ENCODE results near the gene SPPL3.
A peak's percentile ranks its signal among the peaks of the same experiment; 100 is the strongest.
"Not testable (repeated sequence)": the region's sequence is repeated elsewhere in the genome, so short reads cannot be mapped to it uniquely, and the experiment has no call there.

SPPL3 gene, protein sequence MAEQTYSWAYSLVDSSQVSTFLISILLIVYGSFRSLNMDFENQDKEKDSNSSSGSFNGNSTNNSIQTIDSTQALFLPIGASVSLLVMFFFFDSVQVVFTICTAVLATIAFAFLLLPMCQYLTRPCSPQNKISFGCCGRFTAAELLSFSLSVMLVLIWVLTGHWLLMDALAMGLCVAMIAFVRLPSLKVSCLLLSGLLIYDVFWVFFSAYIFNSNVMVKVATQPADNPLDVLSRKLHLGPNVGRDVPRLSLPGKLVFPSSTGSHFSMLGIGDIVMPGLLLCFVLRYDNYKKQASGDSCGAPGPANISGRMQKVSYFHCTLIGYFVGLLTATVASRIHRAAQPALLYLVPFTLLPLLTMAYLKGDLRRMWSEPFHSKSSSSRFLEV

GRCh38 chr12:120904197-120904773, at the start of gene SPPL3:
SPPL3 (minus strand) TSS chr12:120904358; CDS start chr12:120903867, 491 bp downstream.
- H3K27me3 ChIP-seq (ENCODE audit: control insufficient read depth, insufficient read depth, low read length), result no peaks in the 10 kb centered on the region
- H3K9ac ChIP-seq (ENCODE audit: low read length), result peak within 1 kb of the TSS; percentile 86
- H3K27ac ChIP-seq (ENCODE audit: low read depth, low read length), result peak within 1 kb of the TSS; percentile 50; the same call in 1 of the 2 replicates
- no peaks in the 10 kb centered on the region for H3K9me3 ChIP-seq (ENCODE audit: control insufficient read depth, insufficient read depth, low read depth, low read length)
- peak within 1 kb of the TSS; percentile 96 for H3K4me3 ChIP-seq (ENCODE audit: low read depth, low read length)
- peaks cover 12% of the 10 kb centered on the region; the same call in 1 of the 2 replicates for H3K4me1 ChIP-seq (ENCODE audit: control insufficient read depth, insufficient read depth, low read length)
- H3K36me3 ChIP-seq (ENCODE audit: control insufficient read depth, insufficient read depth, low read length), result peaks cover 4% of the 10 kb centered on the region; the same call in 1 of the 2 replicates

DNA sequence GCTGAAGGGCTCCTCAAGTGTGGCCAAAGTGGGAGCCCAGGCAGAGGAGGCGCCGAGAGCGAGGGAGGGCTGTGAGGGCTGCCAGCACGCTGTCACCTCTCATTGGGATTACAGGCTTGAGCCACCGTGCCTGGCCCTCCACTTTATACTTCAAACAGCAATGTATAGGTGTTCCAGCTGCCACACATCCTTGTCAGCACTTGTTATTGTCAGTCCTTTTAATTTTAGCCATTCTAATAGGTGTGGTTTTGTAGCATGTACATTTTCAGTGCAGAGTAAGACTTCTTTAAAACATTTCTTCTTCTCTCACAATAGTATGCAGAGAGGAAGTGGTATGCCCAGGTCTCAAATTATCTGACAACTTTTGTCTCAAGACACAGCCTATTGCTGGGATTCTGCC, 46.6 kb upstream of the SPPL3 start:
- Histone ChIP-seq H3K36me3 (ENCODE audit: control insufficient read depth, insufficient read depth, low read length) (no peaks in the 10 kb centered on the region), H3K27me3 (ENCODE audit: control insufficient read depth, insufficient read depth, low read length) (no peaks in the 10 kb centered on the region), H3K27ac (ENCODE audit: low read depth, low read length) (no peak overlapping the region), H3K9ac (ENCODE audit: low read length) (no peak overlapping the region), H3K9me3 (ENCODE audit: control insufficient read depth, insufficient read depth, low read depth, low read length) (peaks cover 11% of the 10 kb centered on the region), H3K4me1 (ENCODE audit: control insufficient read depth, insufficient read depth, low read length) (no peaks in the 10 kb centered on the region), H3K4me3 (ENCODE audit: low read depth, low read length) (no peak overlapping the region)

- H3K9ac ChIP-seq (ENCODE audit: low read length); H3K4me3 ChIP-seq (ENCODE audit: low read depth, low read length); H3K9me3 ChIP-seq (ENCODE audit: control insufficient read depth, insufficient read depth, low read depth, low read length): not testable (repeated sequence)
Observed at GRCh38 chr12:120950260-120950799, 46.2 kb upstream of the SPPL3 start.

GRCh38 chr12:120945516-120945915, 41.4 kb upstream of the SPPL3 start:
- H3K9me3 ChIP-seq (ENCODE audit: control insufficient read depth, insufficient read depth, low read depth, low read length); H3K9ac ChIP-seq (ENCODE audit: low read length); H3K27ac ChIP-seq (ENCODE audit: low read depth, low read length); H3K27me3 ChIP-seq (ENCODE audit: control insufficient read depth, insufficient read depth, low read length); H3K4me1 ChIP-seq (ENCODE audit: control insufficient read depth, insufficient read depth, low read length); H3K36me3 ChIP-seq (ENCODE audit: control insufficient read depth, insufficient read depth, low read length); H3K4me3 ChIP-seq (ENCODE audit: low read depth, low read length): not testable (repeated sequence)

More at GRCh38 chr12:120950260-120950799, 46.2 kb upstream of the SPPL3 start:
- H3K4me1 ChIP-seq (ENCODE audit: control insufficient read depth, insufficient read depth, low read length); H3K27me3 ChIP-seq (ENCODE audit: control insufficient read depth, insufficient read depth, low read length); H3K27ac ChIP-seq (ENCODE audit: low read depth, low read length); H3K36me3 ChIP-seq (ENCODE audit: control insufficient read depth, insufficient read depth, low read length): not testable (repeated sequence)

GRCh38 chr12:120944645-120945217, 40.6 kb upstream of the SPPL3 start:
- no peaks in the 10 kb centered on the region for H3K27me3 ChIP-seq (ENCODE audit: control insufficient read depth, insufficient read depth, low read length)
- no peaks in the 10 kb centered on the region for H3K9me3 ChIP-seq (ENCODE audit: control insufficient read depth, insufficient read depth, low read depth, low read length)
- no peaks in the 10 kb centered on the region for H3K4me1 ChIP-seq (ENCODE audit: control insufficient read depth, insufficient read depth, low read length)
- H3K9ac ChIP-seq (ENCODE audit: low read length), result no peak overlapping the region
- no peak overlapping the region for H3K4me3 ChIP-seq (ENCODE audit: low read depth, low read length)
- no peak overlapping the region for H3K27ac ChIP-seq (ENCODE audit: low read depth, low read length)
- no peaks in the 10 kb centered on the region for H3K36me3 ChIP-seq (ENCODE audit: control insufficient read depth, insufficient read depth, low read length)

DNA sequence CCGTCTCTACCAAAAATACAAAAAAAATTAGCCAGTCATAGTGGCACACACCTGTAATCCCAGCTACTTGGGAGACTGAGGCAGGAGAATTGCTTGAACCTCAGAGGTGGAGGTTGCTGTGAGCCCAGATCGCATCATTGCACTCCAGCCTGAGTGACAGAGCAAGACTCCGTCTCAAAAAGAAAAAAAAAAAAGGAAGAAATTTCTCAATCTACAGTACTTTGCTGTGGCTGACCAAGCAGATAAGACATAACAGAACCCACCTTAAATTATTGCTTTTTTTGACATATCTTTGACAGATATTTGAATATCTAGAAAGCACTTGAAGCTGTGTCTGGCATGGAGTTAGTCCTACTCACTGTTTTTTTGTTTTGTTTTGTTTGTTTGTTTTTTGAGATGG, 39.3 kb upstream of the SPPL3 start:
- Histone ChIP-seq H3K36me3 (ENCODE audit: control insufficient read depth, insufficient read depth, low read length) (no peaks in the 10 kb centered on the region), H3K4me3 (ENCODE audit: low read depth, low read length) (no peak overlapping the region), H3K9me3 (ENCODE audit: control insufficient read depth, insufficient read depth, low read depth, low read length) (no peaks in the 10 kb centered on the region), H3K27me3 (ENCODE audit: control insufficient read depth, insufficient read depth, low read length) (no peaks in the 10 kb centered on the region), H3K9ac (ENCODE audit: low read length) (no peak overlapping the region), H3K27ac (ENCODE audit: low read depth, low read length) (no peak overlapping the region), H3K4me1 (ENCODE audit: control insufficient read depth, insufficient read depth, low read length) (no peaks in the 10 kb centered on the region)

DNA sequence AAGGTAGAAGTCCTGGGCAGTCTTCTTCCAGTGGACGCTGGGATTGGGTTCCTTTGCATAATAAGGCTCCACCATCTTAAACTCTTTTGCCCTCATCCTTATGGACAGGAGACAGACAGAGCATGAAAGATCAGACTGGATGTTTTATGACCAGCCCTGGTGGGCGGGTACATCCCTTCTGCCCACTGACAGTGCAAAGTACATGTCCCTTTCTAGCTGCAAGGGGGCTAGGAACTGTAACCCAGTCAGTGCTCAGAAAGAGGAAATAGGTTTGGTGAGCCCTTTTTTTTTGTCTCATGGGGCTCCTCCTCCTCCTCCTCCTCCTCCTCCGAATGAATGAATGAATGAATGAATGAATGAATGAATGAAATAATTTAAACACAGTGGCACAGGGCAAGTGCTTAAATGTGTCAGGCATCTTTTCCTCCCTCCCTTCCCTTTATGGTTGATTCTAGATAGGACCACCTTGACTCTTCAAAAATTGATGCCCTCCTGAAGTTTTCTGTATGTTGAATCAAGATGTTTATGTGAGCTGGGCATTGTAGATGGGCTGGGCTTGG, 37.8 kb upstream of the SPPL3 start:
- H3K4me1 ChIP-seq (ENCODE audit: control insufficient read depth, insufficient read depth, low read length), result no peaks in the 10 kb centered on the region

DNA sequence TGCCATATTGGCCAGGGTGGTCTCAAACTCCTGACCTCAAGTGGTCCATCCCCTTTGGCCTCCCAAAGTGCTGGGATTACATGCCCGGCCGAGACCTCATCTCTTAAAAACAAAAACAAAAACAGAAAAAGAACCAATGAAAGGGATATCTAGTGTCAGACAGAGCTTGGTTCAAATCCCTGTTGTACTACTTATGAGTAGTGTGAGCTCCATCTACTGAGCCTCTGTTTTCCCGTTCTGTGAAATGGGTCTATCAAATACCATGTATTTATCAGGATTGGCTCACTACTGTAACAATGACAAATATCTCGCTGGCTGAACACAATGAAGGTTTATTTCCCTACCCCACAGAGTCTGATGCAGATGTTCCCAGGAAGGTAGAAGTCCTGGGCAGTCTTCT, 37.3 kb upstream of the SPPL3 start:
- Histone ChIP-seq H3K9me3 (ENCODE audit: control insufficient read depth, insufficient read depth, low read depth, low read length) (no peaks in the 10 kb centered on the region), H3K27me3 (ENCODE audit: control insufficient read depth, insufficient read depth, low read length) (no peaks in the 10 kb centered on the region), H3K4me3 (ENCODE audit: low read depth, low read length) (no peak overlapping the region), H3K27ac (ENCODE audit: low read depth, low read length) (no peak overlapping the region), H3K36me3 (ENCODE audit: control insufficient read depth, insufficient read depth, low read length) (no peaks in the 10 kb centered on the region), H3K4me1 (ENCODE audit: control insufficient read depth, insufficient read depth, low read length) (no peaks in the 10 kb centered on the region), H3K9ac (ENCODE audit: low read length) (no peak overlapping the region)

More for the DNA sequence above, 37.8 kb upstream of the SPPL3 start:
- H3K9me3 ChIP-seq (ENCODE audit: control insufficient read depth, insufficient read depth, low read depth, low read length), result no peaks in the 10 kb centered on the region
- H3K27me3 ChIP-seq (ENCODE audit: control insufficient read depth, insufficient read depth, low read length), result no peaks in the 10 kb centered on the region
- H3K27ac ChIP-seq (ENCODE audit: low read depth, low read length), result no peak overlapping the region
- no peak overlapping the region for H3K4me3 ChIP-seq (ENCODE audit: low read depth, low read length)
- no peaks in the 10 kb centered on the region for H3K36me3 ChIP-seq (ENCODE audit: control insufficient read depth, insufficient read depth, low read length)
- no peak overlapping the region for H3K9ac ChIP-seq (ENCODE audit: low read length)

DNA sequence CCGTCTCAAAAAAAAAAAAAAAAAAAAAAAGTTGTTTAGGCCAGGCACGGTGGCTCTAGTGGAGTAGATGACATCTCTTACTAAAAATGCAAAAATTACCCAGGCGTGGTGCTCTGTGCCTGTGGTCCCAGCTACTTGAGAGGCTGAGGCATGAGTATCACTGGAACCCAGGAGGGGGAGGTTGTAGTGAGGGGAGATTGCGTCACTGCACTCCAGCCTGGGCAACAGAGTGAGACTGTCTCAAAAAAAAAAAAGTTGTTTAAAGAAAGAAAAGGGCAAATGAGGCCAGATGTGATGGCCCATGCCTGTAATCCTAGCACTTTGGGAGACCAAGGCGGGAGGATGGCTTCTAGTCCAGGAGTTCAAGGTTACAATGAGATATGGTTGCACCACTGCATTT, 36.6 kb upstream of the SPPL3 start:
- Histone ChIP-seq H3K9ac (ENCODE audit: low read length) (no peak overlapping the region), H3K4me1 (ENCODE audit: control insufficient read depth, insufficient read depth, low read length) (no peaks in the 10 kb centered on the region), H3K4me3 (ENCODE audit: low read depth, low read length) (no peak overlapping the region), H3K9me3 (ENCODE audit: control insufficient read depth, insufficient read depth, low read depth, low read length) (no peaks in the 10 kb centered on the region), H3K27me3 (ENCODE audit: control insufficient read depth, insufficient read depth, low read length) (no peaks in the 10 kb centered on the region), H3K27ac (ENCODE audit: low read depth, low read length) (no peak overlapping the region), H3K36me3 (ENCODE audit: control insufficient read depth, insufficient read depth, low read length) (no peaks in the 10 kb centered on the region)

DNA sequence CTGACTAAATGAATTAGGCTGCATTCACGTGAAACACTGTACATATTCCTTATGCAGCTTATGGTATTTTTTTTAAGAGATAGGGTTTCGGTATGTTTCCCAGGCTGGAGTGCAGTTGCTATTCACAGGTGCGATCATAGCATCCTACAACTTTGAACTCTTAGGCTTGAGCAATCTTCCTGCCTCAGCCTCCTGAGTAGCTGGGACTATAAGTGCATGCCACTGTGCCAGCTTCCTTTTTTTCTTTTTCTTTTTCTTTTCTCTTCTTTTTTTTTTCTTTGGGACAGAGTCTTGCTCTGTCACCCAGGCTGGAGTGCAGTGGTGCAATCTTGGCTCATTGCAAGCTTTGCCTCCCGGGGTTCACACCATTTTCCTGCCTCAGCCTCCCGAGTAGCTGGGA, 35.8 kb upstream of the SPPL3 start:
- Histone ChIP-seq H3K4me1 (ENCODE audit: control insufficient read depth, insufficient read depth, low read length) (no peaks in the 10 kb centered on the region), H3K27me3 (ENCODE audit: control insufficient read depth, insufficient read depth, low read length) (no peaks in the 10 kb centered on the region), H3K36me3 (ENCODE audit: control insufficient read depth, insufficient read depth, low read length) (no peaks in the 10 kb centered on the region), H3K9ac (ENCODE audit: low read length) (no peak overlapping the region), H3K27ac (ENCODE audit: low read depth, low read length) (no peak overlapping the region), H3K4me3 (ENCODE audit: low read depth, low read length) (no peak overlapping the region), H3K9me3 (ENCODE audit: control insufficient read depth, insufficient read depth, low read depth, low read length) (no peaks in the 10 kb centered on the region)

DNA sequence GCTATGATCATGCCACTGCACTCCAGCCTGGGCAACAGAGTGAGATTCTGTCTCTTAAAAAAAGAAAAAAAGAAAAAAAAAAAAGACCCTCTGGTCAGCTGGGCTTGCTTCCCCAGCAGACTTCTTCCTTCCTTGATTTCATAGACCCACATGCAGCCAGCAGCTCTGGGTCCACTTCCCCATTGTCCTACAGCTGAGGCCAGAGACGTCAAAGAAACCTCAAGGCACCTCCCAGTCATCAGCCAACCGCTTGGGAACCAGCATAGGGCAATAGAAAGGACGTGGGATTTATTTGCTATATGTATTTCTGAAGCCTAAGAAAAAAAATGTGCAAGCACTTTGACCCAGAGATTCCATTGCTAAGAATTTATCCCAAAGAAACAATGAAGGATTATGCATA, 35.4 kb upstream of the SPPL3 start:
- Histone ChIP-seq H3K4me3 (ENCODE audit: low read depth, low read length) (no peak overlapping the region), H3K4me1 (ENCODE audit: control insufficient read depth, insufficient read depth, low read length) (no peaks in the 10 kb centered on the region), H3K9me3 (ENCODE audit: control insufficient read depth, insufficient read depth, low read depth, low read length) (no peaks in the 10 kb centered on the region), H3K27ac (ENCODE audit: low read depth, low read length) (no peak overlapping the region), H3K27me3 (ENCODE audit: control insufficient read depth, insufficient read depth, low read length) (no peaks in the 10 kb centered on the region), H3K9ac (ENCODE audit: low read length) (no peak overlapping the region), H3K36me3 (ENCODE audit: control insufficient read depth, insufficient read depth, low read length) (no peaks in the 10 kb centered on the region)
